GM19193 (cell line): ENCODE results near the gene RNF222.

ENCODE experiments used
- POLR2A ChIP-seq: IDR thresholded peaks from 4 replicates; pipeline ENCODE4 v1.6.1; 2011; ENCODE audit not compliant: insufficient read depth, insufficient read length; ENCODE audit errors: extremely low read depth

Gene RNF222

DNA sequence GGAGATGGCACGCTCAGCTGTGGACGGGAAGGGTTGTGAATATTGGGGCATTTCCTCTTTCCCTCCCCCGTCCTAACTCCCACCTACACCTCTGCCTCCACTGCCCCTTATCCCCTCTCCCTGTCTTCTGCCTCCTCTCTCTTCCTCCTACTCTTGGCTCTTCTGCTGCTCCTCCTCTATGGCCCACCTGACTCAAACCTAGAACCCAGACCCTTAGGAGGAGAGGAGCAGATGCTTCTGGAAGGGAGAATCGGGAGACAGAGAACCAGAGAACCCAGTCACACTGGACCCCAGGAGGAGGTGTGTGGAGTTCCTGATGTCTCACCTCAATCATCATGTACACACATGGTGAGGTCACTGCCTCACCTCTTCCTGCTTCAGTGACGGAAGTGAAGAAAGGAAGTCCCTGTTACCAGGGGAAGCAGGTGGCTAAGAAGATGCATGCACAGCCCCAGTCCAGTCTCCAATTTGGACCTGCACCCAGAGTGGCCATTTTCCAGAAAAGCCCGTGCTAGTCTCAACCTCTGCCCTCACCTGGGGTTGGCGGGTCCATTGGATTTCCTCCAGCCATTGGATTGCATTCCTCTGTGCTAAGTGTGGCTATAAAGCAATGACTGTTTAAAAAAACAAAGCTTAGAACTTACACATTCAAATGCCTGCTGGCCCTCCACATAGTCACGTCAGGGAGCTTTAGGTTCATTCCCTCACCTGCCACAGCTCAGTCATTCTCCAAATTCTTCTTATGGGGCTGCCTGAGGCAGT, 4.0 kb downstream of the RNF222 start:
- TF ChIP-seq POLR2A, result no peak

DNA sequence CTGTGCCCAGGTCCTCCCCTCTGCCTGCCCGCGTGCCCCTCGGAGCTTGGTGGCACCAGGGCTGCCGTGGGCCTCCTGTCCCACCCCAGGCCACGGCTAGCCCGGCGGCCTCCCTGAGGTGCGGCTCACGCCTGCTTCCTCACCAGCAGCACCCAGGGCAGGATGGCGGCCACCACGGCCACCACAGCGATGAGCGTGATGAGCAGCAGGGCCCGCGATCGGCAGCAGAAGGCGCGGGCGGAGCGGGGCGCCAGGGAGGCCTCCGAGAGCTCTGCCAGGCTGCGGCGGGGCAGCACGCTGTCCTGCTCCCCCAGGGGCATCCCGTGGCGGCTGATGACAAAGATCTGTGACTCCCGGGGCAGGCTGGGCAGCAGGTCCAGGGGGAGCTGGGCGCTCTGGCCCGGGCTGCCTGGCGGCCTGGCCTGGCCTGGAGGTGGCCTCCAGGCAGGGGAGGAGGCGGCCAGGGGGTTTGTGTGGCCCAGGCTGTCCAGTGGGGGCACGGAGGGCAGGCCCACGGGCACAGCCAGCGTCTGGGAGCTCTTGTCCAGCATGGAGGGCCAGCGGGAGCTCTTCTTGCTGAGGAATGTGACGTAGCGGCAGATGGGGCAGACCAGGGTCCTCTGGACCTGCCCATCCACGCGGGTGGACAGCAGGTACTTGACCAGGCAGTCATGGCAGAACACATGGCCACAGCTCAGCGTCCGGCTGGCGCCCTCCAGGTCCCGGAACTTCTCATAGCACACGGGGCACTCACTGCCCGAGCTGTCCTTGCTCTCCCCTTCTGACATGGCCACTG, 4.8 kb downstream of the RNF222 start:
- no peak for TF ChIP-seq POLR2A

DNA sequence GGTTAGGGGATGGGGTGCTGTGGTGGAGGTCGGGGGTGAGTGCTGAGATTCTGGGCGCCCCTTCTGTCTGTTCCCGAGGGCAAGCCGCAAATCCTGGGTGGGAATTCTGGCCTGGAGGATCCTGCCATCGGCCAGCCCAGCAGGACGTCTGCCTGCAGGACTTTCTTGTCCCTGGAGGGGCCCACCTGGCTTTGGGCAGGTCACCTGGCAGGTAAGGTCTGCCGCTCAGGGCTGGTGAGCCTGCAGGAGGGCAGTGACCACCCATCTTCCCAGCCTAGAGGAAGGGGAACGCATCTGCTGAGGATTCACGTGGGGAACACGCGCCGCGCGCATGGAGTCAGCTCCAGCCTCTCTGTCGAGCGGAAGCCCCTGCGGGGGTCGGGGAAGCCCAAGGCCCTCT, 5.4 kb downstream of the RNF222 start:
- no peak for TF ChIP-seq POLR2A

DNA sequence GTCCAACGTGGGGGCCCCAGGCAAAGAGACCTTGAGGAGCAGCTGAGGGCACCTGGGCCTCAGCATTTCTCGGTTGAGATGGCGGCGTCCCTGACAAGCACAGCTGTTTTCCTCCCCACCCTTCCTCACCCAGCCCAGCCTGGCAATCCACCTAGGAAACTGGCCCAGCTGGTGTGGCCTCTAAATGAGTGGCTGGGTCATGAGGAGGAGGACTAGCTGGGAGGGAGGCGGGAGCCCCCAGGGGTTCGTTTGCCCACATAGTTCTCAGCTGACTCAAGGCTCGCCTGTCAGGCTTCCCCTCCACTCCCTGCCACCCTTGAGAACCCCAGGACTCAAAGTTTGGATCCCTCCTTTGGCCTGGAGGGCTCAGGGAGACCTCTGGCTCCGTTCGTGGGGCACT, 5.9 kb downstream of the RNF222 start:
- no peak for TF ChIP-seq POLR2A

DNA sequence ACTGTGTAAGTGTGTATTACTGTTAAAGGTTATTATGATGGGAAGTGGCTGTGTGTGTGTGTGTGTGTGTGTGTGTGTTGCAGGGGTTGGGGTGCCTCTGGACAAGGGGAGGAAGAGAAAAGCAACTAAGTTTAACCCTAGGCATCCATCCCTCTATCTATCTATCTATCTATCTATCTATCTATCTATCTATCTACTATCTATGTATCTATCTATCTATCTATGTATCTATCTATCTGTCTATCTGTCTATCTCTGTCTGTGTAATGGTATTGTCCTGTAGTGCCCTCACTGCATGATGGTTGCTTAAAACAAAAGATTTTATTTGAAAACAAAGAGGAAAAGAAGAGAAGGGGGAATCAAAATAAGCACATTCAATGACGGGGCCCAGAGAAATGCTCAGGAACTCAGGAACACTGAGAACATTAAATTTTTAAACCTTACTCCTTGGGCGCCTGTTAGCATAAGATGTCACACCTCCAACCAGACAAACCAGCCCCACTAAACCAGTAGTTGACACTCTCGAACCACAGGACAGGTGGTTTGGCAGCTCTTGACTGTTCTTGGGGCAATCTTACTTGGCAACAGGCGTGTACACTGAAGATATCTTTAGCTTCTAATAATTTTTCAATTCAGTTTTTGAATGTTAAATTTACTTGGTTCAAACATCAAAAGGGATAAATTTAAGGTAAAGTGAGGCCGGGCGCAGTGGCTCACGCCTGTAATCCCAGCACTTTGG, 9.5 kb downstream of the RNF222 start:
- no peak for TF ChIP-seq POLR2A

DNA sequence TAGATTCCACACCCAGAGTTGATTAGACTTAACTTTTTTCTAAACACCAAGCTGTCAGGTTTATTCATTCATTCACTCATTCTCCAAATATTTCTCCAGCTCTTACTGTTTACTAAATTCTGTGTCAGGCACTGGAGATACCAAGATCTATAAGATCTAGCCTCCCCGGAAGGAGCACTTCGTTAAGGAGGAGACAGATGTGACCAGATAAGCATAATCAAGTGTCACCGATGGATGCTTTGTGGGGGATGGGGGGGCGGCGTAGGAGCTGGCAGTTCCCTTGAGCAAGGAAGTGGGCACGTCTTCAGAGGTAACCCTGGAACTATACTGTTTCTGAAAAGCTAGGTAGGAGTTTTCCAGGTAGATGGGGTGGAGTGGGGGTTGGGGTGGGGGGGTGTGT, 10.8 kb downstream of the RNF222 start:
- TF ChIP-seq POLR2A, result no peak

DNA sequence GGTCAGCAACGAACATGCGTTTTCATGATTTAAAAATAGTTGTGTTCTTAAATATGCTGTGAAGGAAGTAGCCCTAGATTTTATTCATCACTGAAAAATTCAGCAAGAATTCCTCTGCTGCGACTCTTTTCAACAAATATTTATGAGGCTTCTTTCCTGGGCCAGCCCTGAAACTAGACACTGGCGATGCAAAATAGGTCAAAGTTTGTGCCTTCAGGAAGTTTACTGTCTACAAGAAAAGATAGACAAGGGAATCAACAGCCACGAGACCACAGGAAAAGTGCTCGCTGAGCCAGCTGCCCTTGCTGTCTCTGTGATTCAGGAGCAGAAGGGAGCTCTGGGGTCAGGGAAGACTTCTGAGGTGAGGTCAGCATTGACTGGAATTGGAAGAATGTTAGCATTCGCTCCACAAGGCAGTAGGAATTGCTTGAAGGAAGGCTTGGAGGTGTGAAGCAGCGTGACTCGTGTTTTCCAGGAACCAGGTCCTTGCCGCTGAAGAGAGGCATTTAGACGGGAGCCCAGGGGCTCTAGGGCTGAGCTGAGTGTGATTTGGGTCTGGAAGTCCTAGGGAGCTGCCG, 12.7 kb downstream of the RNF222 start:
- TF ChIP-seq POLR2A, result no peak

DNA sequence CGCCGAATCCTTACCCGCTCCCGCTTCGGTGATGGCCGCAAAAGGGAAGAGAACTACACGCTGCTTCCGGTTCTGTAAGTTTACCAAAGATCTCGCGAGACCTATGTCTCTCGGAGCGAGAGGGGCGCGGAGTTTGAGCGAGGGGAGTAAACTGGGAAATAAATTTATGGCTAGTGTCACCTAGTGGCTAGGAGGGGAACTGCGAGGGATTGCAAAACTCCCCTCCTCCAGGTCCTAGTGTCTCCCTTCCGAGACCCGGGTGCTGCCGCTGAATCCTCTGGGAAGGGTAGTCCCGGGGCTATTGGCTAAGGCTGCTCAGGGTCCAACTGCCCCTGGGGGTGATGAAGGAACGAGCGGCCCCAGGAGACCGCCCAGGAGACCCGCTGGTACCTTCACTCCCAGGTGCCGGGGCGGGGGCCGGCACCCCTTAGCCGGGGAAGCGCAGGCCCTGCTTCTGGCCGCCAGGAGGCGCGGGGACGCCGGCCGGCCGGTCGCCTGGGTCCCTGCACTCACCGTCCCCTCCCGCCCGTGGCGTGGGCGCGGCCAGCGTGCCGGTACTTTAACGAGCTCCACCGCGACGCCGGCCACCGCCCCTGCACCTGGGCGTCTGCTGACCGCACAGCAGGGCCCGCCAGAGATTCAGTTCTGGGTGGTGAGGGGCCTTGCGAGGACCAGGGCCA, 14.3 kb downstream of the RNF222 start, which contains the start of gene RPL26:
Gene RPL26, minus strand, starts transcription at position 51 of the 680 bp plus-strand sequence. CDS start 883 bp downstream, outside the sequence.
- peak; percentile 98 for TF ChIP-seq POLR2A

DNA sequence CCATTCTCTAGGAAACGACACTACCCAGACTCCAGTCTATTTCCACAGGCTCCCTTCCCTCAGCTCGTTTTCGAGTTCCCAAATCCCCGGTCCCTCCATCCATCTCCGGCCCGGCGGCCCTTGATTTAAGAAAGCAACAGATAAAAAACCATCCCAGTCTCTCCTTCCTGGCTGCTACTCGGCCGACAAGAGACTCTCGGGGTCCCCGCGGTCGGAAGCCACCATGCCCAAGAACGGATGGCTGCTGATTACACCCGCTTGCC, 14.8 kb downstream of the RNF222 start:
- no peak for TF ChIP-seq POLR2A

DNA sequence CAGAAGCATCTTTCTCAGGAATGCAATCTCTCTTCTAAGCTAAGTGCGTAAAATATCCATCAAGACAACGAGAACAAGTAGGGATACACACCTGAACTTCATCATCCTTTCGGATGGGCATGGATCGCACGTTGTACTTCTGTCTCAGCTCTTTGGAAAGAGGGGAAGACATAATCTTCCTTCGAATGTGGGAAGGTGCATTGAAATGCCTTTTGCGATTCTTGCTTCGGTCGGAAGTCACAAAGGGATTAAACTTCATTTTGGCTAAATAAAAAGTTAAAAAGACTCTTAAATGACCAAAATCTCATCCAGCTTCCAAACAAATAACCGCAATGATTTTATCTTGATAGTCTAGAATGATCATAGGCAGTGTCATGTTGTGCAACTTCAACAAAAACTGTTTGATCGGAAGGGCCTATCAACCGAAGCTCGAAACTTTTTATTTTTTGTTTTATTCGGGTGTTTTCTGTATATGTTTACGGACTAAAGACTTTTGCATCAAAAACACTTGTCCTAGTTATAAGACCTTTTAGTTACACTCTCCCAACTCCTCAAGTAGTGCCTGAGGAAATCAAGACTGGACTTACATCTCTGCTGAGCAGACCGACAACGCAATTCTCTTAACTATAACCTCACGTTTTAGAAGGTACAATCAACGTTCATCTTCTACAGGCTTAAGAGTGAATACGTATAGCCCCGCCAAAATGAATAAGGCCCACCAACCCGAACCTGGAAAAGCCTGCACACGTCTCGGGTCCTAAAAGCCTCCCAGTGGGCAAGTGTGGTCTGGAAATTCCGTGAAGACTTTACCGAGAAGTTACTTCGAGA, 15.4 kb downstream of the RNF222 start:
- TF ChIP-seq POLR2A, result no peak

DNA sequence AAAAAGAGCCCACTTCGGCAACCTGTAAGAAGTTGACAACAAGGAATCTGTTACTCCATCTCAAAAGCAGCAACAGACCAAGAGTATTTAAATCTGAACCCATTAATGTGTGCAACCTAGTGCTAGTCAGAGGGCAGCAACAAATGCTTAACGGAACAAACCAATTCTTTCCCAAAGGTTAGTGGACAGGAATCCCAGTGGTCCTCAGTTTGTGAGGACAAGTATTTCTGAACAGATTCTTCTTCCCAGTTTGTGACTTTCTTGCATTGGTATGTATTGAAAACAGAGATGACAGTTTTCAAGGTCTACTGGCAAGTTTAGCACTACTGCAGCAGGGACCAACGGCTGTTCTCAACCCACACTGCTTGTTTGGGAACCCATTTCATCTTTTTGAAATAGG, 17.6 kb downstream of the RNF222 start:
- TF ChIP-seq POLR2A, result no peak

DNA sequence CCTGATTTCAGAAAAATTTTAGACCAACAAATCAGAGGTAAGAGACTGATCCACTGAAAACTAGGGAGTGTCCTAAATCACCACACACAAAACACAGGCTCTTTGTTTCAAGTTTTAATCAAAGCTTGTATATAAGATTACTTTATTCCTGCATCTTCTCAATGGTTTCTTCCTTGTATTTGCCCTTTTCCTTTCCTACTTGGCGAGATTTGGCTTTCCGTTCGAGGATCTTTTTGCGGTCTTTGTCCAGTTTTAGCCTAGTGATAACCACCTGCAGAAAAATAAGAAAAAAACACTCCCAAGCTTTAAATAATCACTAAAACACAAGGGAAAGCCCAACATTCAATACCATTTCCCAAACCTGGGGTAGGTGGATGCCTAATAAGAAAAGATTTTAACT, 20.2 kb downstream of the RNF222 start:
- no peak for TF ChIP-seq POLR2A

DNA sequence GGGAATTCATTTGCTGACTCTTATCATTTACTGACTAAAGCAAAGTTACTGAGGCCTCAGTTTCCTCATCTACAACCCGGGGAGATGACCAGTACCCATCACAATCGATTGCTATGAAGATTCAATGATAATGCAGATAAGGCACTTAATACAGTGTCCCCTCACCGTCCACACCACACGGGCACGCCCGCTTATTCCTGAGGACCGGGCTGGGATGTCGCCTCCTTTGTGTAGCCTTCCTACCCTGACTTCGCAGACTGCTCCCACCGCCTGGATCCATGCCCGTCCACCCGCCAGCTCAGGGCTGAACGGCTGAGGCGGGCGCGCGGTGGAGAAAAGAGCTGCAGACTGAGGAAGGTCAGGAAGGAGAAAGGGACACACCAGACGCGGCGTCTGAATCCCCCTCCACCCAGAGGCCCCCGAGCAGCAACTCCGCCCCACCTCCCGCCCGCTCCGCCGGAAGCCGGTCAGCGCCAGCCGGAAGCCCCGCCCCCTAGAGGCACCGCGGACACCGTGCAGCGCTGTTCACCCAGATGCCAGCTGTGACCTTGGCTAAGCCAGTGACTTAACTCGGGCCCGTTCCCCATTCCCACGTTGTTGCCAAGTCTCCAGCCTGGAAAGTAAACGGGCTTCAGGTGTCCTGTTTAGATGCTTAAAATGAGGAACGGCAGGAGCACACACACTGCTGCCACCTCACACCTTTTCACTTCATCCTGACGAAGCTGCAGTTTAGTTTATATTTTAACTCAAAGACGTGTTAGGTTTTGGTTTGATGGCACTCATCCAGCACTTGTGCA, 21.2 kb downstream of the RNF222 start, which contains the start of gene KRABD2:
Gene KRABD2, minus strand, starts transcription at position 434 of the 797 bp plus-strand sequence.
- TF ChIP-seq POLR2A, result peak; percentile 82

DNA sequence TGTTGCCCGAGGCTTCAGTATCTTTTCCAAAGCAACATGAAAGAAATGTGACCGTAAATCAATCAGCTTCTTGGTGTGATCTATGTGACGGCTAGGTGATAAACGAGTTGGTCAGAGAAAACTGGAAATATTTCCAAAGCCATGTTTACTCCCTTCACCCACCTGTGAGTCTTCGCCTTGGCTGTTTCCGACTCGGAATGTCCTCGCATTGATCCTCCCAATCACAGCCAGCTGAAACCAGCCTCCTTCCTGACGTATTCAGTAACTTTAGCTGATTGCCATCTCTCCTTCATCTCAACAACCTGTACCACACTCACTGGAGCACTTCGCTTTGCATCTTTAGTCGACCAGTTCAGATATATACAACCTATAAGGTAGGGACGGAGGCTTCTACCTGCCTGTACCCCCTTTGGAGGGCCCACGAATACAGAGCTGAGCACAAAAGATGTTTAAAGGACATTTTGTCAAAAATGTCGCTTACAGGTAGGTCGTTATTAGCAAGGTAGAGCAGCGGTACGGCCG, 21.8 kb downstream of the RNF222 start:
- TF ChIP-seq POLR2A, result no peak

DNA sequence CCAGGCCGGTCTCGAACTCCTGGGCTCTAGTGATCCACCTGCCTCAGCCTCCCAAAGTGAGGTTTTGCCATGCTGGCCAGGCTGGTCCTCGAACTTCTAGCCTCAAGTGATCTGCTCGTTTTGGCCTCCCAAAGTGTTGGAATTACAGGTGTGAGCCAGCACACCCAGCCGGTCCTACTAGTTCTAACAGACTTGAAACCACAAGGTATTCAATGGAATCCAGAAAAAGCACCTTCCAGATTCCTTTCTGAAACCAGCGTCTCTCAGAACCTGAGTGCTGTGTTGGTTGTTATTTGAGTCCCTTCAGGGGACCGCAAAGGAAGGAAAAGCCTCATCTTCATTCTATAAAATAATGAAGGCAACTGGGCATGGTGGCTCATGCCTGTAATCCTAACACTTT, 25.2 kb downstream of the RNF222 start:
- TF ChIP-seq POLR2A, result no peak
